ENCODE results near the gene ARL15. TPM values are rescaled to one million over a fixed set of nuclear protein-coding genes. Genes with fewer than 3 reads are reported as not detected.

ARL15 gene
- total and polyA plus RNA-seq, 2 of the 8 experiments (the other 6 are each of a cell fraction or from before 2014, with no cell fraction given) = 9.9 to 21.2 TPM

- Histone ChIP-seq H4K8ac (ENCODE audit: extremely low read depth, insufficient read depth, low read length) (no peak overlapping the region), H3K27me3 (replicated peaks in 1 of 4; ENCODE audit: control insufficient read depth in 3 of 4, extremely low read depth in 1 of 4, insufficient read depth in 3 of 4, low read length in 3 of 4) (no peaks in the 10 kb centered on the region), H3K36me3 (ENCODE audit: control insufficient read depth in 2 of 4, insufficient read depth in 4 of 4, low read length in 3 of 4) (no peaks in the 10 kb centered on the region), H2BK15ac (ENCODE audit: low read length) (no peak overlapping the region), H3K18ac (ENCODE audit: extremely low read depth, low read length) (no peak overlapping the region), H2BK12ac (ENCODE audit: low read depth, low read length) (no peak overlapping the region), H3K23me2 (ENCODE audit: low read depth, low read length) (no peaks in the 10 kb centered on the region), H3K4me2 (ENCODE audit: insufficient read depth in 1 of 2, low read depth in 2 of 2, low read length in 2 of 2) (no peak overlapping the region), H3K4me1 (replicated peaks in 1 of 4; ENCODE audit: control insufficient read depth in 3 of 4, insufficient read depth in 4 of 4, low read length in 3 of 4) (no peaks in the 10 kb centered on the region), H3K56ac (replicated peaks; ENCODE audit: insufficient read length, low read depth, low read length) (no peak overlapping the region), H2AFZ (ENCODE audit: low read length) (no peak overlapping the region), H3K9me3 (ENCODE audit: insufficient read depth in 2 of 2, low read depth in 1 of 2, low read length in 1 of 2) (no peaks in the 10 kb centered on the region), H3K79me2 (ENCODE audit: control insufficient read depth in 1 of 2, insufficient read depth in 2 of 2, low read length in 2 of 2) (peaks cover 0 to 11% of the 10 kb centered on the region in 2 experiments; a peak in 2 of 4 replicates), H3K4me3 (ENCODE audit: extremely low read depth in 1 of 4, insufficient read depth in 2 of 4, low read depth in 3 of 4, low read length in 4 of 4) (no peak overlapping the region), H2BK20ac (ENCODE audit: low read length) (no peak overlapping the region), H4K5ac (ENCODE audit: insufficient read length, low read depth, low read length) (no peak overlapping the region), H4K91ac (replicated peaks; ENCODE audit: insufficient read length, low read length) (no peak overlapping the region), H4K20me1 (replicated peaks in 1 of 2; ENCODE audit: control insufficient read depth in 1 of 2, insufficient read depth in 2 of 2, low read length in 2 of 2) (no peaks in the 10 kb centered on the region), H3K79me1 (ENCODE audit: low read depth, low read length) (no peaks in the 10 kb centered on the region), H3K14ac (ENCODE audit: insufficient read length) (no peak overlapping the region), H2BK5ac (ENCODE audit: low read depth, low read length) (no peak overlapping the region), H3K23ac (ENCODE audit: insufficient read length) (no peak overlapping the region), H2BK120ac (replicated peaks; ENCODE audit: low read depth, low read length) (no peak overlapping the region), H3K9ac (replicated peaks in 1 of 4; ENCODE audit: extremely low read depth in 1 of 4, low read depth in 3 of 4, low read length in 3 of 4) (no peak overlapping the region), H3K27ac (ENCODE audit: low read depth, low read length) (no peak overlapping the region), H2AK5ac (ENCODE audit: low read depth, low read length) (no peak overlapping the region), H3K4ac (replicated peaks; ENCODE audit: insufficient read length, low read depth, low read length) (no peak overlapping the region)
- WGBS, 2 experiments (ENCODE audit: extremely low coverage in 1 of 2, insufficient coverage in 1 of 2, insufficient read length in 1 of 2, insufficient replicate concordance in 2 of 2, low coverage in 1 of 2, low lambda C conversion rate in 2 of 2, missing lambda C conversion rate in 1 of 2) = 93% methylated on average over 1 of the region's 1 CpG; no CpG with 5 or more reads in 1 of the 2 experiments
- FAIRE-seq (no peak), DNase-seq (ENCODE audit: low read depth in 1 of 2, low spot score in 2 of 2) (no peak)
- CTCF ChIA-PET (ENCODE audit: partially characterized antibody) = interaction anchor here (1.0 to 2.9 kb wide), 10 partner anchors 11 to 801 kb away, joined by 3 to 14 read pairs (median 4); no protein-coding TSS in a partner anchor
- POLR2A ChIA-PET (ENCODE audit: partially characterized antibody) = no interaction called here
These were observed 82.6 kb downstream of the ARL15 start for GRCh38 chr5:54227759-54228158.

Data from H1 (cell line).